IMR-90 (cell line): ENCODE measurements around the gene TPSG1. TPM values are rescaled to one million over a fixed set of nuclear protein-coding genes. Genes with fewer than 3 reads are reported as not detected.
"Not testable (repeated sequence)": the region's sequence is repeated elsewhere in the genome, so short reads cannot be mapped to it uniquely, and the experiment has no call there.

Experiments
- ATAC-seq: fragments of 200-7000 bp; cut with Tn5 transposase; 2 replicates; pipeline ENCODE4 v1.9.1; 2020; ENCODE audit warnings: low read depth, mild to moderate bottlenecking, moderate library complexity
- BruUV-seq: library from RNA; stranded (reverse); fragments of 400-500 nt; replicated peaks from 2 replicates; lab custom pipeline; 2021; lab: Mats Ljungman, UMichigan
- CTCF ChIA-PET: fragments of 300-600 bp; formaldehyde crosslinking; extraction: SDS; loops from one replicate; lab custom pipeline; 2021; ENCODE audit warnings: antibody characterized with exemption; lab: Yijun Ruan, JAX
- POLR2A ChIA-PET: fragments of 300-600 bp; sonication (Branson Sonifier 250); formaldehyde crosslinking; loops from one replicate; lab custom pipeline; 2022; ENCODE audit warnings: antibody characterized with exemption; ENCODE audit not compliant: unreplicated experiment; lab: Charles Lee
- DNase-seq: peaks from one replicate; pipeline ENCODE4 v3.0.0; 2013
- H2AFZ ChIP-seq: replicated peaks from 2 replicates; pipeline ENCODE3; 2013; ENCODE audit warnings: low read length, mild to moderate bottlenecking; ENCODE audit not compliant: poor library complexity
- H2AK5ac ChIP-seq: 2 replicates; pipeline ENCODE4 v1.6.1; 2013; ENCODE audit warnings: low read depth, low read length, inconsistent platforms
- H2AK9ac ChIP-seq: replicated peaks from 2 replicates; pipeline ENCODE3; 2013; ENCODE audit warnings: mild to moderate bottlenecking, low read depth, low read length, moderate library complexity; ENCODE audit not compliant: poor library complexity
- H2BK120ac ChIP-seq: 2 replicates; pipeline ENCODE4 v1.6.1; 2013; ENCODE audit warnings: low read depth, low read length, inconsistent platforms
- H2BK15ac ChIP-seq: 3 replicates; pipeline ENCODE4 v1.6.1; 2013; ENCODE audit warnings: low read depth, low read length, inconsistent platforms
- H2BK20ac ChIP-seq: 2 replicates; pipeline ENCODE4 v1.6.1; 2013; ENCODE audit warnings: low read depth, mild to moderate bottlenecking, inconsistent platforms, low read length, moderate library complexity
- H2BK5ac ChIP-seq: 2 replicates; pipeline ENCODE4 v1.6.1; 2013; ENCODE audit warnings: mild to moderate bottlenecking, low read depth, low read length, inconsistent platforms; ENCODE audit not compliant: poor library complexity, severe bottlenecking
- H3K14ac ChIP-seq: replicated peaks from 2 replicates; pipeline ENCODE4 v1.6.1; 2013; ENCODE audit warnings: low read depth, low read length, inconsistent platforms
- H3K18ac ChIP-seq: 2 replicates; pipeline ENCODE4 v1.6.1; 2013; ENCODE audit warnings: low read depth, low read length, control low read depth
- H3K23ac ChIP-seq: 2 replicates; pipeline ENCODE4 v1.6.1; 2013; ENCODE audit warnings: low read depth, low read length, inconsistent platforms
- H3K27ac ChIP-seq: 2 replicates; pipeline ENCODE4 v1.5.1; 2013; ENCODE audit warnings: mild to moderate bottlenecking, control low read depth, low read length; ENCODE audit not compliant: insufficient read depth
- H3K27me3 ChIP-seq: 2 replicates; pipeline ENCODE4 v1.6.1; 2013; ENCODE audit warnings: low read length; ENCODE audit not compliant: control insufficient read depth, insufficient read depth
- H3K36me3 ChIP-seq: 2 replicates; pipeline ENCODE4 v1.6.1; 2013; ENCODE audit warnings: low read length, mixed read lengths; ENCODE audit not compliant: control insufficient read depth, insufficient read depth
- H3K4ac ChIP-seq: 2 replicates; pipeline ENCODE4 v1.6.1; 2013; ENCODE audit warnings: low read depth, low read length, inconsistent platforms
- H3K4me1 ChIP-seq: 2 replicates; pipeline ENCODE4 v1.6.1; 2013; ENCODE audit warnings: low read length, mixed read lengths; ENCODE audit not compliant: control insufficient read depth, insufficient read depth
- H3K4me2 ChIP-seq: 2 replicates; pipeline ENCODE4 v1.6.1; 2013; ENCODE audit warnings: low read depth, mild to moderate bottlenecking, control low read depth, low read length, moderate library complexity
- H3K4me3 ChIP-seq: 2 replicates; pipeline ENCODE4 v1.5.1; 2013; ENCODE audit warnings: low read depth, mild to moderate bottlenecking, control low read depth, low read length, moderate library complexity; ENCODE audit not compliant: insufficient read depth
- H3K56ac ChIP-seq: 2 replicates; pipeline ENCODE4 v1.6.1; 2013; ENCODE audit warnings: low read length, inconsistent platforms; ENCODE audit not compliant: insufficient read depth; ENCODE audit errors: extremely low read depth
- H3K79me1 ChIP-seq, 2 experiments: 2 replicates each; pipeline ENCODE4 v1.6.1; 2013; ENCODE audit warnings: low read length in 2 of 2, inconsistent platforms in 1 of 2, low read depth in 1 of 2
- H3K9ac ChIP-seq: 2 replicates; pipeline ENCODE4 v1.6.1; 2013; ENCODE audit warnings: low read depth, low read length, control low read depth
- H3K9me1 ChIP-seq: 2 replicates; pipeline ENCODE4 v1.6.1; 2013; ENCODE audit warnings: low read length, inconsistent platforms; ENCODE audit not compliant: insufficient read depth
- H3K9me3 ChIP-seq: 2 replicates; pipeline ENCODE4 v1.6.1; 2013; ENCODE audit warnings: low read length; ENCODE audit not compliant: control insufficient read depth, insufficient read depth
- H4K20me1 ChIP-seq: 2 replicates; pipeline ENCODE4 v1.6.1; 2013; ENCODE audit warnings: low read length, inconsistent platforms; ENCODE audit not compliant: insufficient read depth
- H4K5ac ChIP-seq: 2 replicates; pipeline ENCODE4 v1.6.1; 2013; ENCODE audit warnings: mild to moderate bottlenecking, low read depth, low read length, control low read depth
- H4K8ac ChIP-seq, 2 experiments: 2 replicates each; pipeline ENCODE4 v1.6.1; 2013; ENCODE audit warnings: low read depth in 2 of 2, low read length in 2 of 2, control low read depth in 1 of 2, inconsistent platforms in 1 of 2
- H4K91ac ChIP-seq: 2 replicates; pipeline ENCODE4 v1.6.1; 2013; ENCODE audit warnings: low read depth, low read length, inconsistent platforms; ENCODE audit not compliant: insufficient read depth
- WGBS, 2 experiments: methylation state at CpG; one replicate each; pipeline versions ENCODE4 v1.1.5 to v1.1.7; 2013; ENCODE audit warnings: missing lambda C conversion rate in 2 of 2; ENCODE audit not compliant: insufficient read length in 1 of 2; ENCODE audit errors: extremely low coverage in 2 of 2; 5-methylcytosine and 5-hydroxymethylcytosine counted together
- dilution Hi-C: fragments of 300-500 bp; cut with HindIII; formaldehyde crosslinking; loops from one replicate; pipeline ENCODE4 v1.14.3; 2018; ENCODE audit warnings: low sequenced_read_pairs; ENCODE audit not compliant: unreplicated experiment
- in situ Hi-C: fragments of 300-500 bp; cut with MboI; formaldehyde crosslinking; loops from 3 replicates; pipeline ENCODE4 v1.14.3; 2019; ENCODE audit warnings: low sequenced_read_pairs, inconsistent platforms, mixed read lengths
- intact Hi-C: fragments of 100-400 bp; cut with micrococcal nuclease; formaldehyde crosslinking; loops from 2 replicates; pipeline ENCODE4 v1.10.0; 2022
- polyA plus RNA-seq, 3 experiments: library from polyadenylated mRNA; depleted of rRNA; stranded (reverse); fragments of >200 nt; gene quantifications; 2 replicates each; pipeline ENCODE4 v1.2.3, GENCODE V29; 2012; ENCODE audit warnings: low replicate concordance in 1 of 3
- total RNA-seq: library from RNA; depleted of rRNA; stranded (reverse); fragments of >200 nt; gene quantifications from 2 replicates; pipeline ENCODE4 v1.2.3, GENCODE V29; 2012

The TPSG1 gene
- total and polyA plus RNA-seq, 2 of the 4 experiments (the other 2 are of a cell fraction), result not detected

DNA sequence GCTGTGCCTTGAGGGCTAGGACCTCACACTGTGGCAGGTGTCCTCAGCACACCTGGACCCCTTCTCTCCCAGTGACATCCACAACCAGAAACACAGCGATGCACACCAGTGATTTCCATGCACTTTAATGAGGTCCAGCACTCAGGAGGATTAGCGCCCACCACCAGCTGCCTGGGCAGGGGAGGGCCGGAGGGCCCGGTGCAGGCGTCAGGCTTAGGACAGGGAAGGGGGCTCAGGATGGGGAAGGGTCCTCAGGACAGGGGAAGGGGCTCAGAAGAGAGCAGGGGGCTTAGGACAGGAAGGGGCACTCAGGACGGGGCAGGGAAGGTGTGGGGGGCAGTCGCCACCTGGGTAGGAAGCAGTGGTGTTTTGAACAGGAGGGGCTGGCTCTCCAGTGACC, 3.2 kb upstream of the TPSG1 start:
- intact Hi-C loops, in situ Hi-C loops, dilution Hi-C loops, H2BK5ac ChIP-seq, H3K14ac ChIP-seq, POLR2A ChIA-PET, H2AFZ ChIP-seq, H2AK5ac ChIP-seq, DNase-seq, H4K20me1 ChIP-seq, H4K5ac ChIP-seq, H3K79me1 ChIP-seq, H2BK15ac ChIP-seq, H2BK20ac ChIP-seq, H3K9me1 ChIP-seq, H3K23ac ChIP-seq, H3K36me3 ChIP-seq, H3K4me3 ChIP-seq, H3K56ac ChIP-seq, BruUV-seq, H3K9ac ChIP-seq, H2BK120ac ChIP-seq, H3K4ac ChIP-seq, H3K27me3 ChIP-seq, H3K4me1 ChIP-seq, H2AK9ac ChIP-seq, H3K27ac ChIP-seq, H3K9me3 ChIP-seq, H4K91ac ChIP-seq, CTCF ChIA-PET, H3K18ac ChIP-seq, ATAC-seq, H4K8ac ChIP-seq, H3K4me2 ChIP-seq: not testable (repeated sequence)
- no CpG with 5 or more reads among the region's 7 CpGs for WGBS, 2 experiments

DNA sequence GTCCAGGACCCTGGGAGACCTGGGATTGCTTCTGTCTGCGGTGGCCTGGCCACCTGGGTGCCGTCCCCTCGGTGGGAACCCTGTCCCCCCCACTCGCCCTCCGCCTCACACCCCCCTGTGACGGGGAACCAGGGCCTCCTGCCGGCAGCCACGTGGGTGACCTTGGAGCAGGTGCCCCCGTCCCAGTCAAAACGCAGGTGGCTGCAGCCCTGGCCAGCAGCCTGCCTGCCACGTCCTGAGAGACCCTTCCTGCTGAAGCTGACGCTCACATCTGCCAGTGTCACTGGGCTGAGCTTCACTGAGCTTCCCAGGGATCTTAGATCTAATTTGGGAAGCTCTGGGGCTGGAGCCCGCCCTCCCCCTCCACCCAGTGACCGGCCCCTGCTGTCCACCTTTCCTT, 1.6 kb upstream of the TPSG1 start:
- dilution Hi-C loops, in situ Hi-C loops, CTCF ChIA-PET: not testable (repeated sequence)

More for the DNA sequence above, 1.6 kb upstream of the TPSG1 start:
- H2BK15ac ChIP-seq, H3K4ac ChIP-seq, H2BK20ac ChIP-seq, H2AK9ac ChIP-seq, H2AK5ac ChIP-seq, H2BK5ac ChIP-seq, BruUV-seq, H3K9ac ChIP-seq, H3K27me3 ChIP-seq, H3K79me1 ChIP-seq, H3K9me1 ChIP-seq, H2BK120ac ChIP-seq, H3K27ac ChIP-seq, H3K4me3 ChIP-seq, H3K14ac ChIP-seq, H3K56ac ChIP-seq, H3K9me3 ChIP-seq, H4K20me1 ChIP-seq, POLR2A ChIA-PET, H3K23ac ChIP-seq, H4K91ac ChIP-seq, H3K4me2 ChIP-seq, H4K8ac ChIP-seq, H3K4me1 ChIP-seq, H3K18ac ChIP-seq, ATAC-seq, DNase-seq, H2AFZ ChIP-seq, intact Hi-C loops, H4K5ac ChIP-seq, H3K36me3 ChIP-seq: not testable (repeated sequence)
- WGBS, 2 experiments, result 50% methylated on average over 3 of the region's 14 CpGs; no CpG with 5 or more reads in 1 of the 2 experiments
